ENCODE measurements around the gene SETD2. TPM values are rescaled to one million over a fixed set of nuclear protein-coding genes. Genes with fewer than 3 reads are reported as not detected.

The SETD2 gene
- polyA plus RNA-seq, 4 donors = 15.9 to 38.3 (median 18.7) TPM

- no peaks in the 10 kb centered on the region for H3K9me3 ChIP-seq (ENCODE audit: control insufficient read depth in 2 of 2, insufficient read depth in 1 of 2, low read depth in 1 of 2, low read length in 1 of 2)
- no peak overlapping the region for H3K27ac ChIP-seq (ENCODE audit: low read depth in 1 of 3, low read length in 2 of 3)
- H3K27me3 ChIP-seq (ENCODE audit: control insufficient read depth in 3 of 3, insufficient read depth in 3 of 3, low read length in 3 of 3) = no peaks in the 10 kb centered on the region
- H3K36me3 ChIP-seq (ENCODE audit: control insufficient read depth in 3 of 3, insufficient read depth in 2 of 3, low read depth in 1 of 3, low read length in 3 of 3) = peaks cover 0 to 53% (median 0%) of the 10 kb centered on the region in 3 donors
- DNase-seq = peak in 1 of 2 donors; percentile 44
- FAIRE-seq = no peak
- peaks cover 7 to 35% (median 10%) of the 10 kb centered on the region in 3 donors for H3K4me1 ChIP-seq (ENCODE audit: control insufficient read depth in 3 of 3, insufficient read depth in 2 of 3, low read depth in 1 of 3, low read length in 2 of 3)
- 86 to 98% (median 89%) methylated on average over 4 of the region's 4 CpGs for WGBS, 3 donors
- no peak overlapping the region for H3K4me3 ChIP-seq (ENCODE audit: low read depth in 1 of 3, low read length in 3 of 3)
Observed at GRCh38 chr3:46986055-46986730, 177.7 kb downstream of the SETD2 start.

- DNase-seq = no peak
- FAIRE-seq = no peak
- Histone ChIP-seq H3K27ac (ENCODE audit: low read depth in 1 of 3, low read length in 2 of 3) (no peak overlapping the region), H3K9me3 (ENCODE audit: control insufficient read depth in 2 of 2, insufficient read depth in 1 of 2, low read depth in 1 of 2, low read length in 1 of 2) (no peaks in the 10 kb centered on the region), H3K27me3 (ENCODE audit: control insufficient read depth in 3 of 3, insufficient read depth in 3 of 3, low read length in 3 of 3) (no peaks in the 10 kb centered on the region), H3K4me3 (ENCODE audit: low read depth in 1 of 3, low read length in 3 of 3) (no peak overlapping the region), H3K4me1 (ENCODE audit: control insufficient read depth in 3 of 3, insufficient read depth in 2 of 3, low read depth in 1 of 3, low read length in 2 of 3) (peaks cover 7 to 35% (median 10%) of the 10 kb centered on the region in 3 donors), H3K36me3 (ENCODE audit: control insufficient read depth in 3 of 3, insufficient read depth in 2 of 3, low read depth in 1 of 3, low read length in 3 of 3) (peaks cover 0 to 47% (median 0%) of the 10 kb centered on the region in 3 donors)
- WGBS, 3 donors = 83 to 92% (median 89%) methylated on average over 5 of the region's 5 CpGs
Observed at GRCh38 chr3:46985588-46985987, 178.3 kb downstream of the SETD2 start.

GRCh38 chr3:46984591-46985459 is 179.1 kb downstream of the SETD2 start:
- no peak for DNase-seq
- peaks cover 7 to 35% (median 10%) of the 10 kb centered on the region in 3 donors for H3K4me1 ChIP-seq (ENCODE audit: control insufficient read depth in 3 of 3, insufficient read depth in 2 of 3, low read depth in 1 of 3, low read length in 2 of 3)
- no peaks in the 10 kb centered on the region for H3K9me3 ChIP-seq (ENCODE audit: control insufficient read depth in 2 of 2, insufficient read depth in 1 of 2, low read depth in 1 of 2, low read length in 1 of 2)
- 75 to 82% (median 77%) methylated on average over 11 of the region's 11 CpGs for WGBS, 3 donors
- H3K4me3 ChIP-seq (ENCODE audit: low read depth in 1 of 3, low read length in 3 of 3) = no peak overlapping the region
- no peak overlapping the region for H3K27ac ChIP-seq (ENCODE audit: low read depth in 1 of 3, low read length in 2 of 3)
- no peaks in the 10 kb centered on the region for H3K27me3 ChIP-seq (ENCODE audit: control insufficient read depth in 3 of 3, insufficient read depth in 3 of 3, low read length in 3 of 3)
- no peak for FAIRE-seq
- H3K36me3 ChIP-seq (ENCODE audit: control insufficient read depth in 3 of 3, insufficient read depth in 2 of 3, low read depth in 1 of 3, low read length in 3 of 3) = peaks cover 0 to 40% (median 0%) of the 10 kb centered on the region in 3 donors

- FAIRE-seq (no peak), DNase-seq (no peak)
- Histone ChIP-seq H3K4me3 (ENCODE audit: low read depth in 1 of 3, low read length in 3 of 3) (no peak overlapping the region), H3K4me1 (ENCODE audit: control insufficient read depth in 3 of 3, insufficient read depth in 2 of 3, low read depth in 1 of 3, low read length in 2 of 3) (peaks cover 7 to 40% (median 12%) of the 10 kb centered on the region in 3 donors), H3K27ac (ENCODE audit: low read depth in 1 of 3, low read length in 2 of 3) (peak overlapping the region in 1 of 3 donors; percentile 8), H3K36me3 (ENCODE audit: control insufficient read depth in 3 of 3, insufficient read depth in 2 of 3, low read depth in 1 of 3, low read length in 3 of 3) (peaks cover 0 to 20% (median 0%) of the 10 kb centered on the region in 3 donors), H3K27me3 (ENCODE audit: control insufficient read depth in 3 of 3, insufficient read depth in 3 of 3, low read length in 3 of 3) (no peaks in the 10 kb centered on the region), H3K9me3 (ENCODE audit: control insufficient read depth in 2 of 2, insufficient read depth in 1 of 2, low read depth in 1 of 2, low read length in 1 of 2) (no peaks in the 10 kb centered on the region)
- 53 to 80% (median 66%) methylated on average over 2 of the region's 2 CpGs for WGBS, 3 donors
Observed at GRCh38 chr3:46982546-46982945, 181.4 kb downstream of the SETD2 start.

- no peak for FAIRE-seq
- H3K27me3 ChIP-seq (ENCODE audit: control insufficient read depth in 3 of 3, insufficient read depth in 3 of 3, low read length in 3 of 3) = no peaks in the 10 kb centered on the region
Observed at GRCh38 chr3:46981932-46982471, 181.9 kb downstream of the SETD2 start.

GRCh38 chr3:46979958-46980497 is 183.9 kb downstream of the SETD2 start:
- Histone ChIP-seq H3K27ac (ENCODE audit: low read depth in 1 of 3, low read length in 2 of 3) (peak overlapping the region; percentile 32 to 93 (median 38)), H3K36me3 (ENCODE audit: control insufficient read depth in 3 of 3, insufficient read depth in 2 of 3, low read depth in 1 of 3, low read length in 3 of 3) (peaks cover 0 to 7% (median 0%) of the 10 kb centered on the region in 3 donors), H3K4me3 (ENCODE audit: low read depth in 1 of 3, low read length in 3 of 3) (peak overlapping the region; percentile 58 to 76 (median 73)), H3K4me1 (ENCODE audit: control insufficient read depth in 3 of 3, insufficient read depth in 2 of 3, low read depth in 1 of 3, low read length in 2 of 3) (peaks cover 0 to 30% (median 5%) of the 10 kb centered on the region in 3 donors), H3K27me3 (ENCODE audit: control insufficient read depth in 3 of 3, insufficient read depth in 3 of 3, low read length in 3 of 3) (no peaks in the 10 kb centered on the region), H3K9me3 (ENCODE audit: control insufficient read depth in 2 of 2, insufficient read depth in 1 of 2, low read depth in 1 of 2, low read length in 1 of 2) (no peaks in the 10 kb centered on the region)
- WGBS, 3 donors = 0 to 2% (median 1%) methylated on average over 28 to 40 of the region's 40 CpGs
- DNase-seq (no peak), FAIRE-seq (no peak)

More at GRCh38 chr3:46981932-46982471, 181.9 kb downstream of the SETD2 start:
- H3K9me3 ChIP-seq (ENCODE audit: control insufficient read depth in 2 of 2, insufficient read depth in 1 of 2, low read depth in 1 of 2, low read length in 1 of 2) = no peaks in the 10 kb centered on the region
- whole genome bisulfite sequencing, 3 donors = 11 to 33% (median 27%) methylated on average over 5 of the region's 5 CpGs
- peaks cover 0 to 20% (median 0%) of the 10 kb centered on the region in 3 donors for H3K36me3 ChIP-seq (ENCODE audit: control insufficient read depth in 3 of 3, insufficient read depth in 2 of 3, low read depth in 1 of 3, low read length in 3 of 3)
- peak; percentile 36 to 71 for DNase-seq
- H3K4me3 ChIP-seq (ENCODE audit: low read depth in 1 of 3, low read length in 3 of 3) = peak overlapping the region in 1 of 3 donors; percentile 5
- H3K27ac ChIP-seq (ENCODE audit: low read depth in 1 of 3, low read length in 2 of 3) = peak overlapping the region in 2 of 3 donors; percentile 38 to 42
- H3K4me1 ChIP-seq (ENCODE audit: control insufficient read depth in 3 of 3, insufficient read depth in 2 of 3, low read depth in 1 of 3, low read length in 2 of 3) = peaks cover 3 to 37% (median 8%) of the 10 kb centered on the region in 3 donors

- FAIRE-seq (no peak), DNase-seq (peak; percentile 96 to 97)
- peaks cover 0 to 4% (median 4%) of the 10 kb centered on the region in 3 donors for H3K36me3 ChIP-seq (ENCODE audit: control insufficient read depth in 3 of 3, insufficient read depth in 2 of 3, low read depth in 1 of 3, low read length in 3 of 3)
- H3K27ac ChIP-seq (ENCODE audit: low read depth in 1 of 3, low read length in 2 of 3) = peak within 1 kb of the TSS; percentile 65 to 93 (median 91)
- peak within 1 kb of the TSS; percentile 73 to 89 (median 76) for H3K4me3 ChIP-seq (ENCODE audit: low read depth in 1 of 3, low read length in 3 of 3)
- no peaks in the 10 kb centered on the region for H3K9me3 ChIP-seq (ENCODE audit: control insufficient read depth in 2 of 2, insufficient read depth in 1 of 2, low read depth in 1 of 2, low read length in 1 of 2)
- H3K4me1 ChIP-seq (ENCODE audit: control insufficient read depth in 3 of 3, insufficient read depth in 2 of 3, low read depth in 1 of 3, low read length in 2 of 3) = peaks cover 2 to 31% (median 12%) of the 10 kb centered on the region in 3 donors
- H3K27me3 ChIP-seq (ENCODE audit: control insufficient read depth in 3 of 3, insufficient read depth in 3 of 3, low read length in 3 of 3) = no peaks in the 10 kb centered on the region
- 0 to 1% (median 0%) methylated on average over 35 to 73 of the region's 73 CpGs for WGBS, 3 donors
Observed at GRCh38 chr3:46978985-46979944, 184.6 kb downstream of the SETD2 start, which contains the start of gene NBEAL2. Gene NBEAL2 (plus strand): TSS chr3:46979666. CDS start chr3:46979862, 196 bp downstream.
